CD4-positive, alpha-beta T cell treated with Interleukin-12 subunit alpha and Interleukin-12 subunit beta, for 1 hour (primary cell): ENCODE data around the gene HAUS6.
"Not testable (repeated sequence)": the region's sequence is repeated elsewhere in the genome, so short reads cannot be mapped to it uniquely, and the experiment has no call there.

Experiments used
- DNase-seq: peaks from one replicate; pipeline ENCODE4 v3.0.0-alpha.2; 2020

Gene HAUS6

GRCh38 chr9:19032406-19032805 is 70.3 kb downstream of the HAUS6 start:
- no peak for DNase-seq

- DNase-seq, result no peak
These were observed 71.8 kb downstream of the HAUS6 start for GRCh38 chr9:19030899-19031298.

GRCh38 chr9:19028835-19029451 is 73.8 kb downstream of the HAUS6 start:
- peak; percentile 39 for DNase-seq

- DNase-seq, result no peak
These were observed 74.9 kb downstream of the HAUS6 start for GRCh38 chr9:19027825-19028224.

- DNase-seq, result no peak
These were observed 76.3 kb downstream of the HAUS6 start for GRCh38 chr9:19026375-19026774.

- DNase-seq, result no peak
These were observed 79.6 kb downstream of the HAUS6 start for GRCh38 chr9:19023078-19023477.

GRCh38 chr9:19022206-19022605 is 80.5 kb downstream of the HAUS6 start:
- DNase-seq, result no peak

GRCh38 chr9:19021649-19022048 is 81.1 kb downstream of the HAUS6 start:
- not testable (repeated sequence) for DNase-seq

GRCh38 chr9:19020886-19021455 is 81.7 kb downstream of the HAUS6 start:
- DNase-seq, result no peak

- DNase-seq, result no peak
These were observed 84.5 kb downstream of the HAUS6 start for GRCh38 chr9:19018201-19018600.

- no peak for DNase-seq
These were observed 93.2 kb downstream of the HAUS6 start for GRCh38 chr9:19009391-19009965.
